HG02798 (cell line): ENCODE measurements around the gene GRB7.
A peak's percentile ranks its signal among the peaks of the same experiment; 100 is the strongest.
"Not testable (repeated sequence)": the region's sequence is repeated elsewhere in the genome, so short reads cannot be mapped to it uniquely, and the experiment has no call there.

Source experiments
- ATAC-seq: cut with Tn5 transposase; IDR thresholded peaks from one replicate; pipeline ENCODE4 v1.9.1; 2021; ENCODE audit warnings: mild to moderate bottlenecking; ENCODE audit not compliant: unreplicated experiment, poor library complexity

The GRB7 gene

DNA sequence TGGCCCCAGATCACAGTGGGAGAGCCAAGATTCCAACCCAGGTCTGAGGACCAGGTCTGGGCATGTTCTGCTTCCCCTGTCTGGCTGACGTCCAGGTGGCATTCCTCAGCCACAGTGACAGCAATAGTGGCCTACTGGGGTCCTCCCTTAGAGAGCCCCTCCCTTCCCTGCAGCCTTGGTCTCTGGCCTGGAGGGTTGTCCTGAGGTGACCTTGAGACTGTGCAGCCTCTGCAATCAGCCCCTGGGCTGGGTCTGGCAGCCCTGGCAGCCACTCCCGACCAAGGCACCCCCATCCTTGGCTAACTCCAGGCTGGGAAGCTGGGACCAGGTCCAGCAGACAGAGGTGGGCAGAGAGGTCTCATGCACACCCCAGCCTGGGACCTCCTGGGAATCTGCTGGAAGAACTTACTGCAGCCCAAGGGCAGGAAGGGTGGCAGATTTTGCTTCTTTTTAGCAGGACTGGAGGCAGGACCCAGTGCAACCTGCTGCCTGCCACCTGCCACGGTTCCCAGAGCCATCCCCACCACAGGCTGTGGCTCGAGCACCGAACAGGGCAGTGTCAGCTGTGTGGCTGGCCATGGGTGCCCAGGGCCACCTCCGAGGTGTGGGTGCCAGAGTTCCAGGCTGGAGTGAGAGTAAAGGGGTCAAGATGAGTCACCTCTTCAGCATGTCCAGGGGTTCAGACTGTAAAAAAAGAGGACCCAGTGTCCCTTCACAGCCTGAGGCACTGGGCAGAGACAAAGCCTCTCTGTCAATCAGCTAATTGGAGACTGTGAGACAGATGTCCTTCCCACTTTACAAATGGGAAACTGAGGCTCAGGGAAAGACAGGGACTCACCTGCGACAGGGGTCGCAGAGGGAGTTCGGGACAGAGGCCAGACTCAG is 12.6 kb downstream of the GRB7 start:
- no peak for ATAC-seq

DNA sequence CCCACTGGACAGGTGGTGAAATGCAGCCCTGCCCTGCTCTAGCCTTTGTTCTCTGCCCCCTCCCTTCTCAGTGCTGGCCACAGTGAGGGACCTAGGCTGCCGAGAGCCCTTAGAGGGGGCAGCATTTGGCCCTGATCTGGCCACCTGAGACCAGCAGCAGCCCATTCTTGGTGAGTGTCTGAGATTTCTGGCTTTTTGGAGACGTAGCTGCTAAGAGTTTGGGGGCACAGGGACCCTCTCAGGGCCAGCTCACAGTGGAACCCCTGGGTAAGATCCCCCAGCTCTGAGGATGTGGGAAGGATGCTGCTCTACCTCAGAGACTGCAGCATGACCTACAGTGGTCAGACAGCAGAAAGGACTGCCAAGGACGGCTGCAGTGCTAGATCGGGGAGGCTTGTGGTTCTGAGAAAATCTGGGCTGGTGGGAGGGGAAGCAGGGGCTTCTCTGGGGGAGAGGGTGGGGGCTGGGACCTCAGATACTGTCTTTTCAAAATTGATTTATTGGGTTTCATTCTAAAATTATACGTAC is 13.3 kb downstream of the GRB7 start:
- no peak for ATAC-seq

DNA sequence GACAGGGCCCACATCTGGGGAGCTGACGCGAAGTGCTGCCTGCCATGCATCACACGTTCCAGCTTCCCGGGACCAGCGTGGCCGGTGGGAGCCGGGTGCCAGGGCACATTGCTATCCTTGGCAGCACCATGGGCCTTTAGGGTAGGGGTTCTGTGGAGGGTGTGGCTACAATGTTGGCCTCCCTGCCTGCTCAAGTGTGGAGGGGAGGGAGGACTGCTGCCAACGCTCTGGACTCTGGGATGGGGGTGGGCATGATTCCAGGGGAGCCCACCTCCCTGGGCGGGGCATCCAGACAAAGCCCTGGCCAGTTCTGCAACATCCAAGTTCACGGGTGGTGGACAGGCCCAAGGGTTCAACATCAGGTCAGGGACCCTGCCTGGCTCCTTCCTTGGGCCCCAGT is 13.9 kb downstream of the GRB7 start:
- no peak for ATAC-seq

- ATAC-seq = no peak
Observed at GRCh38 chr17:39752241-39752881, 14.6 kb downstream of the GRB7 start.

GRCh38 chr17:39753514-39754160 is 15.9 kb downstream of the GRB7 start:
- peak; percentile 28 for ATAC-seq

GRCh38 chr17:39754161-39754957 is 16.6 kb downstream of the GRB7 start:
- peak; percentile 73 for ATAC-seq

DNA sequence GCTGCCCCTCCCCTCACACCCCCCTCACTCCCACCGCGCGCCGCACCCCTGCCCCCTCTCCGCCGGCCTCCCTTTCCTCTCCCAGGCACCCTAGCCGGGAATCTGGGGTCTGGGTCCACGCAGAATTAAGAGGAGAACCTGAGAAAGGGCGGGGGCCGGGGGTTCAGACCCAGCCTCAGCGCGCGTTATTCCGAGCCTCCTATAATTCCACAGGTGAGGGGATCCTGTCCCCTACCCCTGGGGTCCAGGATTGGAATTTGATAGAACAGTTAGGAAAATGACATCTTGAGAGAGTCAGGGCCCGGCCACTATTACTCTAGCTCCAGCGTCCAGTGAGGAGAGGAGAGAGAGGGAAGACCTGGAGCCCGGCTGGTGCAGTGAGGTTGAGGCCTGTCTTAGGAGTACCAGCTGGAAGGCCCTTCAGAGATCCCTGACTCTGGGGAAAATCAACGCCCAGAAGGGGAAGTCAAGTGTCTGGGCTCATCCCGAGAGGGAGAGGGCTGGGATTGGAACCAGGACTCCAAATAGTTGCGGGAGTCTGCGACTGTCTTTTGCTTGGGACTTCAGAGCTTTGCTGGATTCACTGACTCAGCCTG is 17.3 kb downstream of the GRB7 start:
- no peak for ATAC-seq

DNA sequence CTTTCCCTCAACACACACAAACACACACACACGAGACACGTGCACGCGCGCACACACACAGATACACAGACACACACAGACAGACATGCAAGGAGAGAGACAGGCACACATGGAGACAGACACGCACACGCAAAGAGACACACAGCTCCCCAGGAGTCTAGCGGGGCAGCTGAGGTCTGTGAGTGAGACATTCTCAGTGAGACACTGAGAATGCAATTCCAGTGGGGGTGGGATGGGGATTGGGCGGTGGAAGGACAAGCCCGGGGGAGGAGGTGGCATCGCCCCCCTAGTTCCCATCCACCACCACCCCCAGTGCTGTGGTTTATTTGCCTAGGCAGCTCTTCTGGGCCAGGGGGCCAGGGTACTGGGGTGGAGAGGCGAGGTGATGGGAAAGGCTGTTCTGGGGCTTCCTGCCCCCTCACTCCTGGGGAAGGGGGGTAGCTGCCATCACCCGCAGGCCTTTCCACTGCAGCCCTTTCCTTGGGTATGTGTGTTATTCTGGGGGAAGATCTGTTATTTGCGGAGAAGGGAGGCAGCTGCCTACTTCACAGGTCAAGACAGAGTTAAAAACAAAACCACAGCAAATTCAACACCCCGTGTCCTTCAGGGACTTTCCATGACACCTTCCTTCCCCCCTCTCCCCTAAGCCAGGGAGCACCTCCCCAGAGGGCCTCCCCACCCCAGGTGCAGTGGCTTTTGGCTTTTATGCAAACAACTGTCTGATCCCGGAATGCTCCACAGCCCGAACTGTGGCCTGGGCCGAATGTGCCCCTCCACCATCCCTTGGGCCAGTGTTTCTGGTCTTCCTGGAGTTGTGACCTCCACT is 18.0 kb downstream of the GRB7 start:
- no peak for ATAC-seq

DNA sequence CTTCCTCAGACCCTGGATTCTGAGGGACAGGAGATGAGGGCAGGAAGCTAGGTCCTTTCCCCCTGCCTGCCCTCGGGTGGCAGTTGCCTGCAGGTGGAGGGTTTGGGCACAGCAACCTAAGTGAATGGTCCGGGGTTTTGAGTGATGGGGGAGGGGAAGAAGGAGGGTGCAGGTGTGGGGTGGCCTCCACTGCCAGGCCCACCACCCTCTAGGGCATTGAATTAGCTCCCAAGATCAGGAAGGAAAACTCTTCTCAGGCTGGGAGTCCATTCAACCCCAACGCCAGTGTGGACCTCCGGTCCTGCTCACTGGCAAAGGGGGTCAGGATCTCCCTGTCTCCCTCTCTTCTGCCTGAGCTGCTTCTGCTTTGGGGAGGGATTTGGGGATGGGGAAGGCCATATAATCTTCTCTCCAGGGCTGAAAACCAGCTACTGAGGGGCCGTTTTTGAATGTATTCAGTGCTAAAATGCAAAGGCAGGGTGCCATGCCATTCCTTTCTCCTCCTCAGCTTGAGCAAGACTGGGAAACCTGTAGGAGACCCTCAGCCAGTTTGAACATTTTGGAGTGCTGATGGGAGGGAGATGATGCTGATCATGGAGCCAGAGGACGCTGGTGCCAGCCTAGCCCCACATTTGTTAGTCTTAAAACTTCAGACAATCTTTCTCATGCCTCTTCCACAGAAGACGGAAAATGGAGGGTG is 18.8 kb downstream of the GRB7 start:
- no peak for ATAC-seq

DNA sequence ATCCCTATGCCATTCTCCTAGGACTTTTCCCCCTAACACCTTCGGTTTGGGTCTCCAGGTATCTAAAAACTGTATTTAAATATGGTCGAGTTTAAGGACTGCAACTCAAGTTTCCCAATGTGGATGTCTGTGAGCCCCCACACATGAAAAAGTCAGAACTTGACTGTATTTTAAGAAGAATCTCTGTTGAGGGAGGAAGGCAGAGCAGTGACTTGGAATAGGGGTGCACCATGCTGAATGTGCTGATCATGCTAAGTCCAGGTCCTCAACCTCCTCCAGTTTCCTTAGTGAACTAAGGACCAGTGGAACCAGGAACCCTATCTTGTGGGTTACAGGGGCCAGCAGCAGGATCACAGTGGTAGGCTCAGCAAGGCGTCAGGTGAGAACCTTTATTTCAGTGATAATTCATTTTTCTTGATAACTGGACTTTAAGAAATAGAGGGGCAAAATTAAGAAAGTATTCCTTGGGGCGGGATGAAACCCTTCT is 19.5 kb downstream of the GRB7 start:
- ATAC-seq = no peak

DNA sequence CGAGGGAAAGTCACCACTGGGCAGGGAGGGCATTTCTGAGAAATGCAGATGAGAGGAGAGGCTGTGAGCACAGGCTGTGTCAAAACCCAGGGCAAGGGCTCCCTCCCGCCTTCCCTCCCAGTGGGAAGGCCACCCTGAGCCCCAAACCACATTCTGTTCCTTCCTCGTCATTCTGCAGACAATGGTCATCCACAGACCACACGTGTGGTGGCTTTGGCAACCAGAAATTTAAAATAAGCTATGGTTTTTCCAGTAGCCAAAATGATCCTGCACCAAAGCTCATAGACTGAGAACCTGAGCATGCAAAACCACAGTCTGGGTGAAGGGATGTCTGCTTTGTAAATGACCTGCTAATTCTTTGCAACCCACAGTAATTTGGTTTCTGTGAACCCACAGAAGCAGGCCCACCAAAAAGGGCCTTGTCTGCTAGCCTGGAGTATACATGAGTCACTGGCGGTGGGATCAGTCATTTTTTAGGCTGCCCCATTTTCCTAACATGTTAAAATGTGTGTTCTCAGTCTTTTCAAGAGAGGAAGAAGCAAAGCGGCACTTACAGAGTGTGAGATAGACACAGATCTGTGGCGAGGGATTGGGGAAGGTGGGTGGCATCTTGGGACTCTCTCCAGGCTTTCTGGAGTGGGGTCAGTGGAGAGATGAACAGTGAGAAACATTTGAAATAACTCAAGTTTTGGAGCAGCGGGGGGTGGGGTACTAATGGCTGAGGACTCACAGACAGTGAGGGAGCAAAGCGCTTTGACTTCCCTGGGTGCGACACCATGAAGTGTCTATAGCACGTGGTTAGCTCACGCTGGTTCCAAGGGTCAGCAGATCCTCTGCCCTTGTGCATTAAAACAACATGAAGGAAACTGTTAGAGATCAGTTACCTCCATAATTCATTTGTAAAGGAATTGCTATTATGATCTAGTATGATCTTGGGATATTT is 20.5 kb downstream of the GRB7 start:
- ATAC-seq = no peak

- ATAC-seq = no peak
Observed at GRCh38 chr17:39759204-39759603, 21.5 kb downstream of the GRB7 start.

DNA sequence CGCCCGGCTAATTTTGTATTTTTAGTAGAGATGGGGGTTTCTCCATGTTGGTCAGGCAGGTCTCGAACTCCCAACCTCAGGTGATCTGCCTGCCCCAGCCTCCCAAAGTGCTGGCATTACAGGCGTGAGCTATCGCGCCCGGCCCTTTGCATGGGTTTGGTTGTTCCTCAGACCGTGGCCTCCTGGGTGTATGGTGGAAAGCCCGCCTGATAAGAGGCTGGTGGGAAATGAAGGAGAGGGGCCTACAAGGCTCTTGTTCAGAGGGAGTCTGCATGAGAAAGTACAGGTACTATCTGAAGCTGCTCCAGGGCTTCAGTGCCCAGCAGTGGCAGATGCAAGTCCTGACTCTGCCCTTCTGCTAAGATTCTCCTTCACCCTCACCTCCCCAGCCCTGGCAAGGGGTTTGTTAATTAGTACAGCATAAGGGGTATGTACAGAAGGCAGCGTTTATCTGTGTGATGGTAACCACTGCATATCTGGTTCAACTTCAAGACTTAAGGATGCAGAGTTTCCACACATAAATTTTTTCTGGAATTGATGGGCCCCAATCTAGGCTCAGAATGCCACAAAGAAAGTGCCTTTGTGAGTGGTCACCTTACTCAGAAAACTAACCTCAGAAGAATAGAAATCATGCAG is 24.2 kb downstream of the GRB7 start:
- no peak for ATAC-seq

- no peak for ATAC-seq
Observed at GRCh38 chr17:39763051-39763820, 25.5 kb downstream of the GRB7 start.

DNA sequence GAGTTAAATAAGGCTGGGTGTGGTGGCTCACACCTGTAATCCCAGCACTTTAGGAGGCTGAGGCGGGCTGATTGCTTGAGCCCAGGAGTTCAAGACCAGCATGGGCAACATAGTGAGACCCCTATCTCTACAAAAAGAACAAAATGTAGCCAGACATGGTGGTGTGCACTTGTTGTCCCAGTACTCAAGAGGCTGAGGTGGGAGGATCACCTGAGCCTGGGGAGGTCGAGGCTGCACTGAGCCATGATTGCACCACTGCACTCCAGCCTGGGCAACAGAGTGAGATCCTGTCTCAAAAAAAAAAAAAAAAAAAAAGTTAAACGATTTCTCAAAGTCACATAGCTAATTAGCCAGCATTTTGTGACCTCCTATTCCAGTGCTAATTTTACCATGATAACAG is 26.4 kb downstream of the GRB7 start:
- not testable (repeated sequence) for ATAC-seq

DNA sequence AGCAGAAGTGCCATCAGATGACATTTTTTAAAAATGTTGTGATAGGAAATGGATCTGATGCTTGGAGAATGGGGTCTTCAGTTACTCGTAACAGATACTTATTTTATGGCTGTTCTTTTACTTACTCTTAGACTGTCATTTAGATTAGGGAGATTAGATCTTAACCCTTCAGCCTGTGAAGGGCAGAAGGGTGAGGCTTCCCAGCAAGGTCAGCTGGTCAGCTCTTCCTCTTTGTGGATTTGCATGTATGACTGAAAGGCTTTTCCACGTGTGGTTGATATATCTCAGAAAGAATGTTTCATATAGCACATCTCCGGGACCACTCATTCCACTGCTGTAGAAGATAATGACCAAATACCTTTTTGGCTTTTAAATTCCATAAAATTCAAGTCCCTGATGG is 27.4 kb downstream of the GRB7 start:
- no peak for ATAC-seq
